Prostate gland (tissue), 2 donors: ENCODE results near the gene ANGEL2. TPM values are rescaled to one million over a fixed set of nuclear protein-coding genes. Genes with fewer than 3 reads are reported as not detected.
"Not testable (repeated sequence)": the region's sequence is repeated elsewhere in the genome, so short reads cannot be mapped to it uniquely, and the experiment has no call there.

Experiments
- DNase-seq: peaks from one replicate; pipeline ENCODE4 v3.0.0-alpha.2; 2019; ENCODE audit warnings: low spot score
- H3K27ac ChIP-seq, 2 donors: fragments of 200-600 bp; sonication (generic); 2 replicates each; pipeline ENCODE4 v1.5.1; 2017 to 2019
- H3K27me3 ChIP-seq: fragments of 200-600 bp; sonication (generic); replicated peaks from 2 replicates; pipeline ENCODE4 v1.5.1; 2019; ENCODE audit not compliant: insufficient read depth
- H3K36me3 ChIP-seq, 2 donors: fragments of 200-600 bp; sonication (generic); 1 replicate in 1 of 2; 2 replicates in 1 of 2; pipeline versions ENCODE4 v1.5.1 to v1.8.1; 2017 to 2019
- H3K4me1 ChIP-seq: fragments of 200-600 bp; sonication (generic); replicated peaks from 2 replicates; pipeline ENCODE4 v1.5.1; 2019
- H3K4me3 ChIP-seq, 2 donors: fragments of 200-600 bp; sonication (generic); 2 replicates each; pipeline ENCODE4 v1.5.1; 2017 to 2019
- H3K9me3 ChIP-seq: fragments of 200-600 bp; sonication (generic); 2 replicates; pipeline ENCODE4 v1.5.1; 2017
- POLR2A ChIP-seq: fragments of 450-650 bp; IDR thresholded peaks from one replicate; pipeline ENCODE4 v1.6.1; 2016; ENCODE audit warnings: antibody characterized with exemption, mild to moderate bottlenecking
- POLR2AphosphoS5 ChIP-seq: sonication (generic); formaldehyde crosslinking; IDR thresholded peaks from one replicate; pipeline ENCODE4 v1.6.1; 2017; ENCODE audit warnings: antibody characterized with exemption
- whole genome bisulfite sequencing: methylation state at CpG from one replicate; pipeline ENCODE4 v1.1.5; 2018; 5-methylcytosine and 5-hydroxymethylcytosine counted together
- intact Hi-C: fragments of 100-400 bp; cut with DNase I; formaldehyde crosslinking; loops from one replicate; pipeline ENCODE4 v1.14.2; 2022
- total RNA-seq, 2 donors: library from RNA; depleted of rRNA; stranded (reverse); fragments of >200 nt; gene quantifications; one replicate each; pipeline ENCODE4 v1.1.0, GENCODE V29; 2016
- TF ChIP-seq, protein P1 (sequence below), 4 experiments: fragments of 200-600 bp in 2 of 4; fragments of 450-650 bp in 2 of 4; sonication (generic) in 2 of 4; IDR thresholded peaks; 1 replicate in 3 of 4; 2 replicates in 1 of 4; pipeline ENCODE4 v1.5.1; 2016 to 2019; ENCODE audit warnings: antibody characterized with exemption in 4 of 4, mild to moderate bottlenecking in 2 of 4, moderate library complexity in 2 of 4

Gene ANGEL2
- total RNA-seq, 2 donors from 2014 or later: 54.0 to 57.3 TPM

- Histone ChIP-seq H3K4me1 (no peaks in the 10 kb centered on the region), H3K36me3 (no peaks in the 10 kb centered on the region), H3K9me3 (no peaks in the 10 kb centered on the region), H3K27me3 (no peaks in the 10 kb centered on the region), H3K4me3 (peak within 1 kb of the TSS; percentile 75 to 83), H3K27ac (peak within 1 kb of the TSS; percentile 70)
- TF ChIP-seq POLR2AphosphoS5: peak; percentile 68
- TF ChIP-seq POLR2A: no peak
- TF ChIP-seq, protein P1, sequence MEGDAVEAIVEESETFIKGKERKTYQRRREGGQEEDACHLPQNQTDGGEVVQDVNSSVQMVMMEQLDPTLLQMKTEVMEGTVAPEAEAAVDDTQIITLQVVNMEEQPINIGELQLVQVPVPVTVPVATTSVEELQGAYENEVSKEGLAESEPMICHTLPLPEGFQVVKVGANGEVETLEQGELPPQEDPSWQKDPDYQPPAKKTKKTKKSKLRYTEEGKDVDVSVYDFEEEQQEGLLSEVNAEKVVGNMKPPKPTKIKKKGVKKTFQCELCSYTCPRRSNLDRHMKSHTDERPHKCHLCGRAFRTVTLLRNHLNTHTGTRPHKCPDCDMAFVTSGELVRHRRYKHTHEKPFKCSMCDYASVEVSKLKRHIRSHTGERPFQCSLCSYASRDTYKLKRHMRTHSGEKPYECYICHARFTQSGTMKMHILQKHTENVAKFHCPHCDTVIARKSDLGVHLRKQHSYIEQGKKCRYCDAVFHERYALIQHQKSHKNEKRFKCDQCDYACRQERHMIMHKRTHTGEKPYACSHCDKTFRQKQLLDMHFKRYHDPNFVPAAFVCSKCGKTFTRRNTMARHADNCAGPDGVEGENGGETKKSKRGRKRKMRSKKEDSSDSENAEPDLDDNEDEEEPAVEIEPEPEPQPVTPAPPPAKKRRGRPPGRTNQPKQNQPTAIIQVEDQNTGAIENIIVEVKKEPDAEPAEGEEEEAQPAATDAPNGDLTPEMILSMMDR (IDR thresholded peaks at IDR 0.05): peak in 2 of 4 experiments; percentile 10 to 13
- intact Hi-C loops: no loop called here
- WGBS: 0% methylated on average over 41 of the region's 42 CpGs
- peak; percentile 73 for DNase-seq
Measured at GRCh38 chr1:213051127-213051880, 35.6 kb upstream of the ANGEL2 start, which contains the start of gene RPS6KC1. TSS of gene RPS6KC1 (plus strand) at chr1:213051241. CDS start at chr1:213051405, 164 bp downstream.

DNA sequence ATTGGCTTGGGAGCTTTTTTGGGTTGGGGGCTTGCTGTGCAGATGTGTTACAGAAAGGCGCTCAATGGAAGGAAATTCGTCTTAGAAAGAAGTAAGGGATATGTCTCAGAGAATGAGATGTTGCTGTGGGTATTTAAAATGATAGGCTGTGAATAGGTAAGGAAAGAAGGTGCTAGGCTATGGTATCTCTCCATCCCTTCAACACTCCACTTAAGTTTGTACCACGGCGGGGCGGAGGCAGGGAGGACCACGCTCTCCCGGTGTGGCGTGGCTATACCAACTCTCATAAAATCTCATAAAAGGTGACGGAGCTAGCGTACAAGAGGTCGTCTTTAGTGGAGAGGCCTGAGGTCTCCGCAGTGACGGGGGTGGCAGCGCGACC lies 35.1 kb upstream of the ANGEL2 start:
- Histone ChIP-seq H3K4me3 (peak overlapping the region; percentile 75 to 83), H3K4me1 (no peaks in the 10 kb centered on the region), H3K27me3 (no peaks in the 10 kb centered on the region), H3K36me3 (no peaks in the 10 kb centered on the region), H3K9me3 (no peaks in the 10 kb centered on the region), H3K27ac (peak overlapping the region; percentile 70)
- 14% methylated on average over 14 of the region's 15 CpGs for WGBS
- TF ChIP-seq POLR2AphosphoS5 (no peak), POLR2A (no peak)
- TF ChIP-seq, protein P1 (IDR thresholded peaks at IDR 0.05): no peak
- no peak for DNase-seq
- intact Hi-C loops: no loop called here

- WGBS: 88% methylated on average over 1 of the region's 1 CpG
- Histone ChIP-seq H3K4me1 (no peaks in the 10 kb centered on the region), H3K36me3 (no peaks in the 10 kb centered on the region), H3K27ac (no peak overlapping the region), H3K27me3 (no peaks in the 10 kb centered on the region), H3K4me3 (no peak overlapping the region), H3K9me3 (no peaks in the 10 kb centered on the region)
- no peak for TF ChIP-seq POLR2A
- TF ChIP-seq, protein P1 (IDR thresholded peaks at IDR 0.05): no peak
- no peak for TF ChIP-seq POLR2AphosphoS5
- intact Hi-C loops: no loop called here
- no peak for DNase-seq
Measured at GRCh38 chr1:213049232-213049631, 33.6 kb upstream of the ANGEL2 start.

DNA sequence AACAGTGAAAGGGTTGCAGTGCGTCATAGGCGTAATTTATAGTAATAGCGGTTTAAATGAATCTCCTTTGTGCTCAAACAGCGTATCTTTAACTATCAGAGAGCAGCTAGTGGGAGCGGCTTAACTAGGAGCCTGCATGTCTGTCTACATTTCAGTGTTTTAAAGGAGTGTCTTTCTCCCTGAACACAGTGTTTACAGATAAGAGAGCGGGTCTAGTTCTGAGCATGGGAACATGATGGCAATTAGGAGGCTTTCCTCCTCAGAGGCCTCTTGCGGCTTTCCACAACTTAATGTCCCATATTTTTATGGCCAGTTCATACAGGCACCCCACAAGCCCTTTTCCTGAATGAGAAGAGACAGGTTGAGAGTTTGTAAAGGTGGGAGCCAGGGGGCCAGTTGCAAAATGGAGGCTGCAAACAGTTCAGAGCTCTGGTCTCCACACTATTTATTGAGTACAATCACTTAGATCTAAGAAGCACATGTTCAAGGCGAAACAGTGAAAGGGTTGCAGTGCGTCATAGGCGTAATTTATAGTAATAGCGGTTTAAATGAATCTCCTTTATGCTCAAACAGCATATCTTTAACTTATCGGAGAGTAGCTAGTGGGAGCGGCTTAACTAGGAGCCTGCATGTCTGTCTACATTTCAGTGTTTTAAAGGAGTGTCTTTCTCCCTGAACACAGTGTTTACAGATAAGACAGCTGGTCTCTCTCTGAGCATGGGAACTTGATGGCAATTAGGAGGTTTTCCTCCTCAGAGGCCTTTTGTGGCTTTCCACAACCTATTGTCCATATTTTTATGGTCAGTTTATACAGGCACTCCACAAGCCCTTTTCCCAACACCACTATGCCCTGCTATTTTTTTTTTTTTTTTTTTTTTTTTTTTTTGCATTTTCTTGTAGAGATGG lies 29.9 kb upstream of the ANGEL2 start:
- H3K4me3 ChIP-seq, H3K9me3 ChIP-seq, H3K4me1 ChIP-seq, intact Hi-C loops, H3K36me3 ChIP-seq, DNase-seq, H3K27ac ChIP-seq, H3K27me3 ChIP-seq: not testable (repeated sequence)
- WGBS: 61% methylated on average over 13 of the region's 13 CpGs

DNA sequence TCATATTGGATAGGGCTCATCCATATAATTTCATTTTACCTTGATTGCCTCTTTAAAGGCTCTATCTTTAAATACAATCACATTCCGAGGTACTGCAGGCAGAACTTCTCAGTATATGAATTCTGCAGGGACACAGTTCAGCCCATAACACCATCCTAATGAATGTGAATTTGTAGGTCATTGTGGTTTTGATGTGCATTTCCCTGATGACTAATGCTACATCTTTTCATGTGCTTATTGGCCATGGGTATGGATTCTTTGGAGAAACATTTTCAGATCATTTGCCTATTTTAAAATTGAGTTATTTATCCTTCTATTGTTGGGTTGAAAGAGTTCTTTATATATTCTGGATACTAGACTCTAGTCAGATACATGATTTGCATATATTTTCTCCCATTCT lies 25.8 kb upstream of the ANGEL2 start:
- H3K9me3 ChIP-seq: no peaks in the 10 kb centered on the region
- DNase-seq: no peak
- intact Hi-C loops: no loop called here
- H3K4me1 ChIP-seq: no peaks in the 10 kb centered on the region
- TF ChIP-seq POLR2AphosphoS5: no peak
- TF ChIP-seq, protein P1 (IDR thresholded peaks at IDR 0.05): no peak
- no peak for TF ChIP-seq POLR2A
- no peaks in the 10 kb centered on the region for H3K36me3 ChIP-seq
- H3K27ac ChIP-seq: no peak overlapping the region
- H3K27me3 ChIP-seq: no peaks in the 10 kb centered on the region
- H3K4me3 ChIP-seq: no peak overlapping the region
- WGBS: 74% methylated on average over 1 of the region's 1 CpG
